Liver (tissue), 9 donors: Measurements from ENCODE around the gene GAPDH. TPM values are rescaled to one million over a fixed set of nuclear protein-coding genes. Genes with fewer than 3 reads are reported as not detected.

ENCODE experiments used
- DNase-seq: peaks from one replicate; pipeline ENCODE4 v3.0.0-alpha.2; 2017; ENCODE audit warnings: low spot score
- H3K27ac ChIP-seq, 2 donors: one replicate each; pipeline ENCODE4 v1.7.0; 2013; ENCODE audit warnings: inconsistent platforms in 2 of 2, low read length in 2 of 2, control low read depth in 1 of 2, low read depth in 1 of 2, mild to moderate bottlenecking in 1 of 2
- H3K27me3 ChIP-seq, 4 donors: one replicate each; pipeline versions ENCODE4 v1.6.1 to v1.7.0; 2013; ENCODE audit warnings: low read length in 3 of 4, inconsistent platforms in 1 of 4, mild to moderate bottlenecking in 1 of 4, moderate library complexity in 1 of 4; ENCODE audit not compliant: control insufficient read depth in 4 of 4, insufficient read depth in 4 of 4
- H3K36me3 ChIP-seq, 4 donors: one replicate each; pipeline versions ENCODE4 v1.6.1 to v1.7.0; 2013; ENCODE audit warnings: low read length in 3 of 4, mild to moderate bottlenecking in 3 of 4, low read depth in 1 of 4, moderate library complexity in 1 of 4; ENCODE audit not compliant: control insufficient read depth in 4 of 4, insufficient read depth in 3 of 4
- H3K4me1 ChIP-seq, 4 donors: one replicate each; pipeline versions ENCODE4 v1.6.1 to v1.7.0; 2013; ENCODE audit warnings: low read length in 3 of 4, mild to moderate bottlenecking in 3 of 4, moderate library complexity in 1 of 4; ENCODE audit not compliant: control insufficient read depth in 4 of 4, insufficient read depth in 4 of 4
- H3K4me3 ChIP-seq, 3 donors: one replicate each; pipeline versions ENCODE4 v1.6.1 to v1.7.0; 2013; ENCODE audit warnings: low read length in 3 of 3, control low read depth in 1 of 3, low read depth in 1 of 3, mild to moderate bottlenecking in 1 of 3
- H3K9ac ChIP-seq, 2 donors: one replicate each; pipeline ENCODE4 v1.7.0; 2013; ENCODE audit warnings: low read length in 2 of 2, mild to moderate bottlenecking in 2 of 2, moderate library complexity in 2 of 2, control low read depth in 1 of 2, low read depth in 1 of 2
- H3K9me3 ChIP-seq, 4 donors: one replicate each; pipeline versions ENCODE4 v1.6.1 to v1.7.0; 2013; ENCODE audit warnings: low read length in 3 of 4; ENCODE audit not compliant: control insufficient read depth in 4 of 4
- EGR1 ChIP-seq, 2 donors: IDR thresholded peaks; 2 replicates each; pipeline ENCODE4 v1.6.1; 2016 to 2018; ENCODE audit warnings: antibody characterized with exemption in 2 of 2, low read depth in 2 of 2
- FOXA1 ChIP-seq: IDR thresholded peaks from 2 replicates; pipeline ENCODE4 v1.6.1; 2016; ENCODE audit warnings: antibody characterized with exemption
- FOXA2 ChIP-seq: IDR thresholded peaks from 2 replicates; pipeline ENCODE4 v1.6.1; 2016; ENCODE audit warnings: antibody characterized with exemption
- GABPA ChIP-seq, 2 donors: IDR thresholded peaks in 1 of 2; conservative IDR thresholded peaks in 1 of 2; 2 replicates each; pipeline ENCODE4 v1.6.1; 2016; ENCODE audit warnings: antibody characterized with exemption in 2 of 2, mild to moderate bottlenecking in 1 of 2, moderate library complexity in 1 of 2
- HNF4A ChIP-seq, 2 donors: conservative IDR thresholded peaks; 2 replicates each; pipeline ENCODE4 v1.6.1; 2016; ENCODE audit warnings: antibody characterized with exemption in 2 of 2, mild to moderate bottlenecking in 2 of 2
- HNF4G ChIP-seq: IDR thresholded peaks from 2 replicates; pipeline ENCODE4 v1.6.1; 2016; ENCODE audit warnings: antibody characterized with exemption
- JUND ChIP-seq, 2 donors: IDR thresholded peaks; 2 replicates each; pipeline ENCODE4 v1.6.1; 2016; ENCODE audit warnings: antibody characterized with exemption in 2 of 2
- NR2F2 ChIP-seq: IDR thresholded peaks from 2 replicates; pipeline ENCODE4 v1.6.1; 2016; ENCODE audit warnings: antibody characterized with exemption
- RAD21 ChIP-seq, 2 donors: IDR thresholded peaks; 2 replicates each; pipeline ENCODE4 v1.6.1; 2016; ENCODE audit warnings: antibody characterized with exemption in 2 of 2, mild to moderate bottlenecking in 2 of 2
- RXRA ChIP-seq, 2 donors: IDR thresholded peaks; 2 replicates each; pipeline ENCODE4 v1.6.1; 2017 to 2018; ENCODE audit warnings: antibody characterized with exemption in 2 of 2, mild to moderate bottlenecking in 1 of 2
- SP1 ChIP-seq: IDR thresholded peaks from 2 replicates; pipeline ENCODE4 v1.6.1; 2018; ENCODE audit warnings: antibody characterized with exemption, mild to moderate bottlenecking
- TAF1 ChIP-seq: conservative IDR thresholded peaks from 2 replicates; pipeline ENCODE4 v1.6.1; 2016; ENCODE audit warnings: antibody characterized with exemption, mild to moderate bottlenecking
- YY1 ChIP-seq: IDR thresholded peaks from 2 replicates; pipeline ENCODE4 v1.6.1; 2016; ENCODE audit warnings: antibody characterized with exemption, mild to moderate bottlenecking
- WGBS: extraction: QIAGEN DNeasy Blood & Tissue Kit; methylation state at CpG from one replicate; pipeline ENCODE4 v1.1.7; 2013; 5-methylcytosine and 5-hydroxymethylcytosine counted together
- polyA plus RNA-seq, 2 donors: library from polyadenylated mRNA; stranded (reverse) in 1 of 2; unstranded in 1 of 2; fragments of 200-250 nt in 1 of 2; fragments of >200 nt in 1 of 2; fragmentation: Nextera tagmentation in 1 of 2; extraction: Ambion mirVana in 1 of 2; gene quantifications; one replicate each; pipeline versions ENCODE4 v1.2.1 to v1.2.3, GENCODE V29; 2013 to 2015
- total RNA-seq, 2 donors: library from RNA; depleted of rRNA; stranded (reverse); fragments of >200 nt; gene quantifications; one replicate each; pipeline ENCODE4 v1.2.3, GENCODE V29; 2014
- TF ChIP-seq, protein P1 (sequence below): IDR thresholded peaks from 2 replicates; pipeline ENCODE4 v1.6.1; 2016; ENCODE audit warnings: antibody characterized with exemption
- TF ChIP-seq, protein P2 (sequence below): IDR thresholded peaks from 2 replicates; pipeline ENCODE4 v1.6.1; 2016; ENCODE audit warnings: antibody characterized with exemption, mild to moderate bottlenecking
- TF ChIP-seq, protein P3 (sequence below): fragments of 150-350 bp; IDR thresholded peaks from 2 replicates; pipeline ENCODE4 v1.5.1; 2017; ENCODE audit warnings: improper control_type of control experiment, low read depth, low read length; ENCODE audit not compliant: missing input control
- TF ChIP-seq, protein P4 (sequence below): IDR thresholded peaks from 2 replicates; pipeline ENCODE4 v1.6.1; 2016; ENCODE audit warnings: antibody characterized with exemption
- TF ChIP-seq, protein P5 (sequence below): IDR thresholded peaks from 2 replicates; pipeline ENCODE4 v1.6.1; 2016; ENCODE audit warnings: antibody characterized with exemption
- donor health status: healthy.
- donor health status: healthy.
- donor health status: healthy.
- donor health status: healthy.
- donor health status: healthy.

Gene GAPDH
- total and polyA plus RNA-seq, 4 donors = 1,234 to 2,082 (median 1,344) TPM

DNA sequence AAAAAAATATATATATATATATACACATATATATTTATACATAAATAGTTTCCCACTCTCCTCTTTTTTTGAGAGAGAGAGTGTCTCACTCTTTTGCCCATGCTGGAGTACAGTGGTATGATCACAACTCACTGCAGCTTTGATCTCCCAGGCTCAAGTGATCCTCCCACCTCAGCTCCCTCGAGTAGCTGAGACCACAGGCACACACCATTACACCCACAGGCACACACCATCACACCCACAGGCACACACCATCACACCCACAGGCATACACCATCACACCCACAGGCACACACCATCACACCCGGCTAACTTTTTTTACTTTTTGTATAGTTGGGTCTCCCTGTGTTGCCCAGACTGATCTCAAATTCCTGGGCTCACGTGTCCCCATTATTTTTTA lies 14.1 kb upstream of the GAPDH start:
- H3K36me3 ChIP-seq = peaks cover 17 to 69% (median 54%) of the 10 kb centered on the region in 4 donors
- H3K4me1 ChIP-seq = no peaks in the 10 kb centered on the region
- 69% methylated on average over 3 of the region's 3 CpGs for WGBS
- TF ChIP-seq EGR1 (IDR thresholded peaks at IDR 0.05; ENCODE audit: low read depth in 2 of 2) (no peak), HNF4A (conservative IDR thresholded peaks at IDR 0.05) (no peak), TAF1 (no peak), FOXA1 (no peak), YY1 (no peak), NR2F2 (no peak), RXRA (IDR thresholded peaks at IDR 0.05) (no peak), RAD21 (IDR thresholded peaks at IDR 0.05) (no peak), JUND (IDR thresholded peaks at IDR 0.05) (no peak), GABPA (IDR thresholded peaks at IDR 0.05 in 1 of 2, conservative IDR thresholded peaks at IDR 0.05 in 1 of 2) (no peak), HNF4G (no peak), FOXA2 (no peak), SP1 (no peak)
- TF ChIP-seq, protein P1, sequence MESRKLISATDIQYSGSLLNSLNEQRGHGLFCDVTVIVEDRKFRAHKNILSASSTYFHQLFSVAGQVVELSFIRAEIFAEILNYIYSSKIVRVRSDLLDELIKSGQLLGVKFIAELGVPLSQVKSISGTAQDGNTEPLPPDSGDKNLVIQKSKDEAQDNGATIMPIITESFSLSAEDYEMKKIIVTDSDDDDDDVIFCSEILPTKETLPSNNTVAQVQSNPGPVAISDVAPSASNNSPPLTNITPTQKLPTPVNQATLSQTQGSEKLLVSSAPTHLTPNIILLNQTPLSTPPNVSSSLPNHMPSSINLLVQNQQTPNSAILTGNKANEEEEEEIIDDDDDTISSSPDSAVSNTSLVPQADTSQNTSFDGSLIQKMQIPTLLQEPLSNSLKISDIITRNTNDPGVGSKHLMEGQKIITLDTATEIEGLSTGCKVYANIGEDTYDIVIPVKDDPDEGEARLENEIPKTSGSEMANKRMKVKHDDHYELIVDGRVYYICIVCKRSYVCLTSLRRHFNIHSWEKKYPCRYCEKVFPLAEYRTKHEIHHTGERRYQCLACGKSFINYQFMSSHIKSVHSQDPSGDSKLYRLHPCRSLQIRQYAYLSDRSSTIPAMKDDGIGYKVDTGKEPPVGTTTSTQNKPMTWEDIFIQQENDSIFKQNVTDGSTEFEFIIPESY = no peak
- TF ChIP-seq, protein P2, sequence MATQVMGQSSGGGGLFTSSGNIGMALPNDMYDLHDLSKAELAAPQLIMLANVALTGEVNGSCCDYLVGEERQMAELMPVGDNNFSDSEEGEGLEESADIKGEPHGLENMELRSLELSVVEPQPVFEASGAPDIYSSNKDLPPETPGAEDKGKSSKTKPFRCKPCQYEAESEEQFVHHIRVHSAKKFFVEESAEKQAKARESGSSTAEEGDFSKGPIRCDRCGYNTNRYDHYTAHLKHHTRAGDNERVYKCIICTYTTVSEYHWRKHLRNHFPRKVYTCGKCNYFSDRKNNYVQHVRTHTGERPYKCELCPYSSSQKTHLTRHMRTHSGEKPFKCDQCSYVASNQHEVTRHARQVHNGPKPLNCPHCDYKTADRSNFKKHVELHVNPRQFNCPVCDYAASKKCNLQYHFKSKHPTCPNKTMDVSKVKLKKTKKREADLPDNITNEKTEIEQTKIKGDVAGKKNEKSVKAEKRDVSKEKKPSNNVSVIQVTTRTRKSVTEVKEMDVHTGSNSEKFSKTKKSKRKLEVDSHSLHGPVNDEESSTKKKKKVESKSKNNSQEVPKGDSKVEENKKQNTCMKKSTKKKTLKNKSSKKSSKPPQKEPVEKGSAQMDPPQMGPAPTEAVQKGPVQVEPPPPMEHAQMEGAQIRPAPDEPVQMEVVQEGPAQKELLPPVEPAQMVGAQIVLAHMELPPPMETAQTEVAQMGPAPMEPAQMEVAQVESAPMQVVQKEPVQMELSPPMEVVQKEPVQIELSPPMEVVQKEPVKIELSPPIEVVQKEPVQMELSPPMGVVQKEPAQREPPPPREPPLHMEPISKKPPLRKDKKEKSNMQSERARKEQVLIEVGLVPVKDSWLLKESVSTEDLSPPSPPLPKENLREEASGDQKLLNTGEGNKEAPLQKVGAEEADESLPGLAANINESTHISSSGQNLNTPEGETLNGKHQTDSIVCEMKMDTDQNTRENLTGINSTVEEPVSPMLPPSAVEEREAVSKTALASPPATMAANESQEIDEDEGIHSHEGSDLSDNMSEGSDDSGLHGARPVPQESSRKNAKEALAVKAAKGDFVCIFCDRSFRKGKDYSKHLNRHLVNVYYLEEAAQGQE = no peak
- TF ChIP-seq, protein P3, sequence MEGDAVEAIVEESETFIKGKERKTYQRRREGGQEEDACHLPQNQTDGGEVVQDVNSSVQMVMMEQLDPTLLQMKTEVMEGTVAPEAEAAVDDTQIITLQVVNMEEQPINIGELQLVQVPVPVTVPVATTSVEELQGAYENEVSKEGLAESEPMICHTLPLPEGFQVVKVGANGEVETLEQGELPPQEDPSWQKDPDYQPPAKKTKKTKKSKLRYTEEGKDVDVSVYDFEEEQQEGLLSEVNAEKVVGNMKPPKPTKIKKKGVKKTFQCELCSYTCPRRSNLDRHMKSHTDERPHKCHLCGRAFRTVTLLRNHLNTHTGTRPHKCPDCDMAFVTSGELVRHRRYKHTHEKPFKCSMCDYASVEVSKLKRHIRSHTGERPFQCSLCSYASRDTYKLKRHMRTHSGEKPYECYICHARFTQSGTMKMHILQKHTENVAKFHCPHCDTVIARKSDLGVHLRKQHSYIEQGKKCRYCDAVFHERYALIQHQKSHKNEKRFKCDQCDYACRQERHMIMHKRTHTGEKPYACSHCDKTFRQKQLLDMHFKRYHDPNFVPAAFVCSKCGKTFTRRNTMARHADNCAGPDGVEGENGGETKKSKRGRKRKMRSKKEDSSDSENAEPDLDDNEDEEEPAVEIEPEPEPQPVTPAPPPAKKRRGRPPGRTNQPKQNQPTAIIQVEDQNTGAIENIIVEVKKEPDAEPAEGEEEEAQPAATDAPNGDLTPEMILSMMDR = no peak
- TF ChIP-seq, protein P4, sequence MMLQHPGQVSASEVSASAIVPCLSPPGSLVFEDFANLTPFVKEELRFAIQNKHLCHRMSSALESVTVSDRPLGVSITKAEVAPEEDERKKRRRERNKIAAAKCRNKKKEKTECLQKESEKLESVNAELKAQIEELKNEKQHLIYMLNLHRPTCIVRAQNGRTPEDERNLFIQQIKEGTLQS = no peak
- TF ChIP-seq, protein P5, sequence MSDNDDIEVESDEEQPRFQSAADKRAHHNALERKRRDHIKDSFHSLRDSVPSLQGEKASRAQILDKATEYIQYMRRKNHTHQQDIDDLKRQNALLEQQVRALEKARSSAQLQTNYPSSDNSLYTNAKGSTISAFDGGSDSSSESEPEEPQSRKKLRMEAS = no peak
- H3K4me3 ChIP-seq = no peak overlapping the region
- H3K9ac ChIP-seq = no peak overlapping the region
- no peak overlapping the region for H3K27ac ChIP-seq
- no peaks in the 10 kb centered on the region for H3K27me3 ChIP-seq
- DNase-seq = no peak
- no peaks in the 10 kb centered on the region for H3K9me3 ChIP-seq
